Skeletal muscle cell (primary cell): ENCODE results near the gene RXFP4.
"Not testable (repeated sequence)": the region's sequence is repeated elsewhere in the genome, so short reads cannot be mapped to it uniquely, and the experiment has no call there.

ENCODE experiments used
- DNase-seq: peaks from one replicate; pipeline ENCODE4 v3.0.0-alpha.2; 2010; ENCODE audit warnings: low read depth
- H3K4me3 ChIP-seq: 2 replicates; pipeline ENCODE4 v1.5.1; 2011; ENCODE audit warnings: low read depth, mild to moderate bottlenecking, control low read depth, low read length, moderate library complexity

Gene RXFP4

GRCh38 chr1:155929057-155929456 is 12.4 kb upstream of the RXFP4 start:
- no peak overlapping the region for H3K4me3 ChIP-seq
- no peak for DNase-seq

GRCh38 chr1:155930725-155931124 is 10.7 kb upstream of the RXFP4 start:
- H3K4me3 ChIP-seq: peak overlapping the region; percentile 9
- not testable (repeated sequence) for DNase-seq

- DNase-seq: no peak
- H3K4me3 ChIP-seq: peak overlapping the region; percentile 9
These were observed 10.0 kb upstream of the RXFP4 start for GRCh38 chr1:155931332-155932038.

- no peak overlapping the region for H3K4me3 ChIP-seq
- DNase-seq: no peak
These were observed 9.4 kb upstream of the RXFP4 start for GRCh38 chr1:155932081-155932480.

GRCh38 chr1:155932487-155932886 is 9.0 kb upstream of the RXFP4 start:
- no peak for DNase-seq
- H3K4me3 ChIP-seq: no peak overlapping the region

GRCh38 chr1:155933591-155934096 is 7.8 kb upstream of the RXFP4 start:
- no peak for DNase-seq
- peak overlapping the region; percentile 82 for H3K4me3 ChIP-seq

- DNase-seq: peak; percentile 94
- peak within 1 kb of the TSS; percentile 82 for H3K4me3 ChIP-seq
These were observed 7.1 kb upstream of the RXFP4 start, which contains the start of gene KHDC4 for GRCh38 chr1:155934097-155934935. Gene KHDC4 (minus strand): TSS chr1:155934413. CDS start chr1:155934373, 40 bp downstream.

- no peak for DNase-seq
These were observed 6.4 kb upstream of the RXFP4 start for GRCh38 chr1:155934936-155935590.

GRCh38 chr1:155938220-155938627 is 3.2 kb upstream of the RXFP4 start:
- no peak overlapping the region for H3K4me3 ChIP-seq
- DNase-seq: peak; percentile 28

More at GRCh38 chr1:155934936-155935590, 6.4 kb upstream of the RXFP4 start:
- H3K4me3 ChIP-seq: peak overlapping the region; percentile 82

GRCh38 chr1:155940482-155940992 is 901 bp upstream of the RXFP4 start:
- no peak for DNase-seq
- H3K4me3 ChIP-seq: no peak overlapping the region

GRCh38 chr1:155941845-155942531 is 550 bp downstream of the RXFP4 start:
- DNase-seq: no peak
- no peak overlapping the region for H3K4me3 ChIP-seq

- DNase-seq: no peak
- no peak overlapping the region for H3K4me3 ChIP-seq
These were observed 1.2 kb downstream of the RXFP4 start for GRCh38 chr1:155942578-155943141.

GRCh38 chr1:155944444-155944799 is 3.0 kb downstream of the RXFP4 start:
- H3K4me3 ChIP-seq: no peak overlapping the region
- no peak for DNase-seq

GRCh38 chr1:155946633-155947219 is 5.3 kb downstream of the RXFP4 start:
- no peak overlapping the region for H3K4me3 ChIP-seq
- DNase-seq: no peak

GRCh38 chr1:155947292-155947691 is 5.9 kb downstream of the RXFP4 start:
- DNase-seq: no peak
- H3K4me3 ChIP-seq: no peak overlapping the region

- no peak for DNase-seq
- H3K4me3 ChIP-seq: no peak overlapping the region
These were observed 6.3 kb downstream of the RXFP4 start for GRCh38 chr1:155947741-155948140.

GRCh38 chr1:155950829-155951228 is 9.4 kb downstream of the RXFP4 start:
- no peak overlapping the region for H3K4me3 ChIP-seq

GRCh38 chr1:155951753-155952504 is 10.5 kb downstream of the RXFP4 start:
- DNase-seq: no peak

More at GRCh38 chr1:155950829-155951228, 9.4 kb downstream of the RXFP4 start:
- no peak for DNase-seq

More at GRCh38 chr1:155951753-155952504, 10.5 kb downstream of the RXFP4 start:
- no peak overlapping the region for H3K4me3 ChIP-seq
